22Rv1 (cell line): ENCODE results near the gene SEMA5A.

Source experiments
- ZFX ChIP-seq: fragments of 450-650 bp; IDR thresholded peaks from 2 replicates; pipeline ENCODE4 v1.6.1; 2017; ENCODE audit warnings: antibody characterized with exemption, borderline replicate concordance
- TF ChIP-seq, protein P1 (sequence below): fragments of 450-650 bp; IDR thresholded peaks from 2 replicates; pipeline ENCODE4 v1.5.1; 2017; ENCODE audit warnings: mild to moderate bottlenecking

- no peak for TF ChIP-seq ZFX
- TF ChIP-seq, protein P1, sequence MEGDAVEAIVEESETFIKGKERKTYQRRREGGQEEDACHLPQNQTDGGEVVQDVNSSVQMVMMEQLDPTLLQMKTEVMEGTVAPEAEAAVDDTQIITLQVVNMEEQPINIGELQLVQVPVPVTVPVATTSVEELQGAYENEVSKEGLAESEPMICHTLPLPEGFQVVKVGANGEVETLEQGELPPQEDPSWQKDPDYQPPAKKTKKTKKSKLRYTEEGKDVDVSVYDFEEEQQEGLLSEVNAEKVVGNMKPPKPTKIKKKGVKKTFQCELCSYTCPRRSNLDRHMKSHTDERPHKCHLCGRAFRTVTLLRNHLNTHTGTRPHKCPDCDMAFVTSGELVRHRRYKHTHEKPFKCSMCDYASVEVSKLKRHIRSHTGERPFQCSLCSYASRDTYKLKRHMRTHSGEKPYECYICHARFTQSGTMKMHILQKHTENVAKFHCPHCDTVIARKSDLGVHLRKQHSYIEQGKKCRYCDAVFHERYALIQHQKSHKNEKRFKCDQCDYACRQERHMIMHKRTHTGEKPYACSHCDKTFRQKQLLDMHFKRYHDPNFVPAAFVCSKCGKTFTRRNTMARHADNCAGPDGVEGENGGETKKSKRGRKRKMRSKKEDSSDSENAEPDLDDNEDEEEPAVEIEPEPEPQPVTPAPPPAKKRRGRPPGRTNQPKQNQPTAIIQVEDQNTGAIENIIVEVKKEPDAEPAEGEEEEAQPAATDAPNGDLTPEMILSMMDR, result no peak
These were observed 27.9 kb upstream of the SEMA5A start for GRCh38 chr5:9573796-9574195.
